GM21423 (cell line): ENCODE measurements around the gene YTHDF1.

ENCODE experiments used
- ATAC-seq: cut with Tn5 transposase; IDR thresholded peaks from one replicate; pipeline ENCODE4 v1.9.1; 2021; ENCODE audit warnings: mild to moderate bottlenecking, moderate library complexity; ENCODE audit not compliant: unreplicated experiment

YTHDF1 gene

DNA sequence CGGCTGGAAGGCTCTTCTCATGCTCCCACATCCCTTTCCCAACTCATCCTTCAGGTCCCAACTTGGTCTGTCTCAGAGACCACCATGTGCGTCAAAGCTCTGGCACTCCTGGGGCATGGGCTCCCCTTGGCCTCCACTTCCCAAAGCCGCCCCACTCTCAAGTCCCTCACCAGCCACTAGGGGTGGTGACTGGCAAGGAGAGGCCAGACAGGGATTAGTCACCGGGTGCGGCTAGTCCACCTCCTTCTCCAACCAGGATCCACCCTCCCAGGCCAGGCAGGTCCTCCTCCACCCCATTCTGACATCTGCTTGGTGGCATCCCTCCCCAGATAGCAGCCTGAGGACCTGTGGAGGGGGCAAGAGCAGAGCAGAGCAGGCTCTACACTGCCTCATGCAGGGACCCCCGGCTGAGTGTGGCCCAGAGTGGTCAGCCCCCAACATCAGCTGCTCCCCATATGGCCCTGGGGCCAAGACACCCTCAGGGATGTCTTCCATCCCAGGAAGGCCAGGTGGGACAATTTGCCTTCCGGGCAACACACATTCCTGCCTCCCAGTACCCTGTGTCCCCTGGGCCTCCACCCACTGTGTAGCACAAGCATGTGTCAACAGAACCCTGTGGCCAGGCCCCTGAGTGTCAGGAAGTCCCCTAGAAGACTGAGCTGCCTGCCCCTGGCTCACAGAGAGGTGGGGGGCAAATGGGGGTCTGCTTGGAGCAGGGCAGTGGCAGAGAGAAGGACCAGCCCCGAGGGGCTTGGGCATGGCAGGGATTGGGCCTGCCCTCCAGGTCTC is 29.2 kb downstream of the YTHDF1 start:
- no peak for ATAC-seq

- ATAC-seq, result no peak
Observed at GRCh38 chr20:63186084-63186483, 29.8 kb downstream of the YTHDF1 start.

DNA sequence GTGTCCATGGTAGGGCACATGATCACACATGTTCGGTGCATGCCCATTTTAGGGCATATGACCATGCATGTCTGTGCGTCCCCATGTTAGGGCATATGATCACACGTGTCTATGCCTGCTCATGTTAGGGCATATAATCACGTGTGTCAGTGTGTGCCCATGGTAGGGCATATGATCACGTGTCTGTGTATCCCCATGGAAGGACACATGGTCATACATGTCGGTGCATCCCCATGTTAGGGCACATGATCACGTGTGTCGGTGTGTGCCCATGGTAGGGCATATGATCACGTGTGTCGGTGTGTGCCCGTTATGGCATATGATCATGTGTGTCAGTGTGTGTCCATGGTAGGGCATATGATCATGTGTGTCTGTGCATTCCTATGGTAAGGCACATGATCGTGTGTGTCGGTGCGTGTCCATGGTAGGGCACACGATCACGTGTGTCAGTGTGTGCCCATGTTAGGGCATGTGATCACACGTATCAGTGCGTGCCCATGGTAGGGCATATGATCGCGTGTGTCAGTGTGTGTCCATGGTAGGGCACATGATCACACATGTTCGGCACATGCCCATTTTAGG is 30.6 kb downstream of the YTHDF1 start:
- ATAC-seq, result no peak

DNA sequence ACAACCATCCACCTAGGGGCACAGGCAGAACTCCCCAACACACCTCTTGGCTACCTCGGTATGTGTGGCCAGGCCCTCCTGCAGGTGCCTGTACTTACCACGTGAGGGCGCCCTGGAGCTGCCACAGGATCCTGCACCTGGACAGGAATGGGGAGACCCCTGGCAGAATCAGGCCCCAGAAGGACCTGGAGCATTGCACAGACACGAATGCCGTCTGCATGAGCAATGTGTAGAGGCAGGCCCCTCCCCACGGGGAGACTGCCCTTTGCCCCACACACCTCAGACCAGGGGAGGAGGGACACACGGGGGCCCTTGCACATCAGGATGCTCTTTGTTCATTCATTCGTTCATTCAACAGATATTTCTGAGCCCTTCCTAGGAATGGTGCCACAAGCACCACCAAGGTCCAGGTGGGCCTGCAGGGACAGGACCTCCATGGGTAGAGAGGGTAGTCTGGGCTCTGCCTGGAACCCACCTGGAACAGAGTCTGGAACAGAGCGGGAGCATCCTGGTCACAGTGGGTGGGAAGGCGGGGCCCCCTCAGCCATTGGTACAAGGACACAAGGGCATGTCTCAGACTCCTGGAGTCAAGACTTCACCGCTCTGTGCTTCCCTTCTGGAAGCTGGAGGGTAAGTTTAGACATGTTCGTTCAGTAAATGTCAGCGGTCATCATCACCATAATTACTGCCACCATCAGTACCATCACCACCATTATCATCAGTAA is 32.3 kb downstream of the YTHDF1 start:
- no peak for ATAC-seq

DNA sequence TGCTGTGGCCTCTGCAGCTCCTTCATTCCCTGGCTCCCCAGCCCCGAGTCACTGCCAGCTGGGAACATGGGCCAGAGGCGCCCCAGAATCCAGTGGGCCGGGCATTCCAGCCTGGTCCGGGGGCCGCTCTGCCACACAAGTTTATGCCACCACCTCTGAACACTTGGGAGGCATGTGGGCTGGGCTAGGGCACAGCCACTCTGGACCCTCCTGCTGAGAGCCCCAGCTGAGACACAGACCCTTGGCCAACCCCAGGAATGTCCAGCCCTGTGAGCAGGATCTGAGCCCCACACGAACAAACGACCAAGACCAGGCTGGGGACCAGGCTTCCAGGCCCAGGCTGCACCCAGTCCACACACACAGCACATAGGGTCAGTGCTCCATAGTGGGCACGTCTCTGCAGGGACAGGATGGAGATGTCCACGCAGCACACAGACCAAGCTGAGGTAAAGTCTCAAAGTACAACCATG is 33.0 kb downstream of the YTHDF1 start:
- no peak for ATAC-seq

GRCh38 chr20:63182425-63182824 is 33.5 kb downstream of the YTHDF1 start:
- no peak for ATAC-seq

DNA sequence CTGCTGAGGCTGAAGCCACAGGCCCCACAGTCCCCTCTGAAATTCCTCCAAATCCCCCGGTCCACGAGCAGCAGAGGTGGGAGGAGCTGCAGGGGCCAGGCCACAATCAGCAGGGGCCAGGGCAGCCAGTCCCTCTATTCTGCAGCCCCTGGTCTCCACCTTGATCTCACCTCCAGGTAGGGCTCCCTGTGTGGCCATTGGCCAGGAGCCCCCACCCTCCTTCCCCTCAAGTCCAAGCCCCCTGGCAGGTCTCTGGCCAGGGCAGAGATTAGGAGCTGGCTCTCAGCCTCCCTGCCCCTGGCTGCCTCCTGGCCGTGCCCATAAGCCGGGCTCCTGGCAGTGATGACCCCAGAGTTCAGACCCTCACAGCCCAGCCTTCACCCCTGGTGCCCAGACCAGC is 34.7 kb downstream of the YTHDF1 start:
- ATAC-seq, result no peak

DNA sequence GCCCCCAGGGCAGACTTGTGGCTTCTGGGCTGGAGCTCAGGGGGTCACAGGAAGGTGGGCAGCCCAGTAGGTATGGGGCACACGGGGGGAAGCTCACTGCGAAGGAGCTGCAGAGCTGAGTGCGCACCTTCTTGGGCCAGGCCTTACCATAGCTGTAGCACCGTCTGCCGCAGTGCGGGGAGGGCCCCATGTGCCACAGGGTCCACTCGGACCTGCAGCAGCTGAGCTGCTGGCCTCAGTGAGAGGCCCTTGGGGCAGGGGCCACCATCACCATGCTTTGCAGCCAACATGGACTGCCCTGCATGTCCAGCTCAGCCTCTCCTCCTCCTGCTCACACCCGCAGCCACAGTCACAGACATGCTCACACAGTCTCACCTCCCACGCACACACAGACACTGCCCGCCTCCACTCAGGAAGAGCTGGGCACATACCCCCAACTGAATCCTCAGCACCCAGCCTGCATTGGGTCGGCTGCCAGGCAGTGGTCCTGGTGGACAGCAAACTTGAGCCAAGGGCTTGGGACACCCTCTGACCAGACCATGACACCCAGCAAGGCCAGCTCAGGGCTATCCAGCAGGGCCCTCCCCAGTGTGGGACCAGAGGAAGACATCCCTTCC is 35.3 kb downstream of the YTHDF1 start:
- no peak for ATAC-seq

DNA sequence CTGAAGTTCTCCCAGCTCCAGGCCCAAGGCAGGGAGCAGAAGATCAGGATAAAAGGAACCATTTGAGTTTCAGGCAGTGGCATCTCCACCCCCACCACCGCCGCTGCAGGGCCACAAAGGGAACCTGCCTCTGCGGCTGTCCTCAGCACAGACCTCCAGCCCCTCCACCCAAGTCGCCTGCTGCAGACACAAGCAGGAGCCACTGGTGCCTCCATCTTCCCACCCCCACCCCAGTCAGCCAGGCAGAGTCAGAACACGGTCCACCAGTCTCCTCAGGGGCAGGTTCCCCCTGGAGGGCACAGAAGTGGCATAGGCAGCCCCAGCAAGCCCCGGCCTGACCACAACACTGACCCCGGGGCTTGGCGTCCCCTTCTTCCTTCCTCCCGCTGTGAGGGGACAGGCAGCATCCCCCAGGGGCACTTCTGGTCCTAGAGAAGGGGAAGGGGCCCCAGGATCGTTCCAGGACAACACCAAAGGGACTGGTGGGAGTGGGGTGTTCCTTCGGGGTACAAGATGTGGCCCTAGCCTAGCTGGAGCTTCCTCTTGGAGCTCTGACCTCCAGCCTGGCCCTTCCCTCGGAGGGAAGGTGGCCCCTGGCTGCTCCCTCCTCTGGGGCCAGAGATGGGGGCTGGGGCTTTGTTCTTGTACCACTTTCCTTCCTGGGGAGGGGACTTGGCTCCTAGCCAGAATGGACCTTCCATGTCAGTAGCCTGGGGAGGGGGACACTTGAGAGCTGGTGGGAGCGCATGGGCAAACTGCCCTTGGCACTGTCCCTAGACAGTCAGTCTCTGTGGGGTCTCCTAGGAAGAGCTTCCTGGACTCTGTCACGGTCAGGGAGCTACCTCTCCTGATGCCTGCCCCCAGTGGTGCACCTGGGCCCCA is 36.0 kb downstream of the YTHDF1 start:
- no peak for ATAC-seq

DNA sequence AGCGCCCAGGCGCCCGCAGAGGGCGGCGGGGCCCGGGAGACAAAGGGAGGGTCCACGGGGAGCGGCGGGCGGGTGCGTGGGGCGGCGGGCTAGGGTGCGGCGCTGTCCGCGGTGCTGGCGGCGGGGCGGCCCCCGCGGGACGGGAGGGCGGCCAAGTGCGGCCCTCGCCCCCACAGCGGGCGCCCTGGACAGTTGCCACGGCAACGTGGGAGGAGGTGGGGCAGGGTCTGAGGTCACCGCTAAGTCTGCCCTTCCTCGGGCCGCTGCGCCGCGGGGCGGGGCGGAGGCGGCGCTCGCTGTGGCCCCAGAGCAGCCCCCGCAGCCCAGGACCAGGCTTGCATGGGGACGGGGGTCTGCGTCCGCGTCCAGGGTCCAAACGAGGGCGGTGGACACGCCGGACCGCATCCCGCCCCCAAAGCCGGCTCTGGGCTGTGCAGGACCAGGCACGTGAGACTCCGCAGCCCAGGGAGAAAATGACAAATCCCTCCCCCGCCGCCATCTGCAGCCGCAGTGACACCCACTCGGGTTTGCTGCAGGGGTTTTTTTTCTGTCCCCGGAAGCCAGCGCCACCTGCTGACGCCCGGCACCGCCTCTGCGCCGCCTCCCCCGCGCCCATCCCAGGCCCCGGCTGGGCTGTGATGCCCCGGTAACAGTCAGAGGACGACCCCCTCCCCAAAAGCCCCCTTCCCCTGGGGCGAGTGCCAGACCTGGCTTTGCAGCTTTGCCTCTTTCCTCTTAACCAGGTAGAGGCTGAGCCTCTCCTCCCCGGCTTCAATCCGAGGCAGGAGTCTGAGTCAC is 36.8 kb downstream of the YTHDF1 start:
- ATAC-seq, result no peak

DNA sequence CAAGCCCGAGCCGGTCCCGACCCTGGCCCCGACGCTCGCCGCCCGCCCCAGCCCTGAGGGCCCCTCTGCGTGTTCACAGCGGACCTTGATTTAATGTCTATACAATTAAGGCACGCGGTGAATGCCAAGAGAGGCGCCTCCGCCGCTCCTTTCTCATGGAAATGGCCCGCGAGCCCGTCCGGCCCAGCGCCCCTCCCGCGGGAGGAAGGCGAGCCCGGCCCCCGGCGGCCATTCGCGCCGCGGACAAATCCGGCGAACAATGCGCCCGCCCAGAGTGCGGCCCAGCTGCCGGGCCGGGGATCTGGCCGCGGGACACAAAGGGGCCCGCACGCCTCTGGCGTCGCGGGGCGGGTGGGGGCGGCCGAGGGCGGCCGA is 37.5 kb downstream of the YTHDF1 start:
- no peak for ATAC-seq

DNA sequence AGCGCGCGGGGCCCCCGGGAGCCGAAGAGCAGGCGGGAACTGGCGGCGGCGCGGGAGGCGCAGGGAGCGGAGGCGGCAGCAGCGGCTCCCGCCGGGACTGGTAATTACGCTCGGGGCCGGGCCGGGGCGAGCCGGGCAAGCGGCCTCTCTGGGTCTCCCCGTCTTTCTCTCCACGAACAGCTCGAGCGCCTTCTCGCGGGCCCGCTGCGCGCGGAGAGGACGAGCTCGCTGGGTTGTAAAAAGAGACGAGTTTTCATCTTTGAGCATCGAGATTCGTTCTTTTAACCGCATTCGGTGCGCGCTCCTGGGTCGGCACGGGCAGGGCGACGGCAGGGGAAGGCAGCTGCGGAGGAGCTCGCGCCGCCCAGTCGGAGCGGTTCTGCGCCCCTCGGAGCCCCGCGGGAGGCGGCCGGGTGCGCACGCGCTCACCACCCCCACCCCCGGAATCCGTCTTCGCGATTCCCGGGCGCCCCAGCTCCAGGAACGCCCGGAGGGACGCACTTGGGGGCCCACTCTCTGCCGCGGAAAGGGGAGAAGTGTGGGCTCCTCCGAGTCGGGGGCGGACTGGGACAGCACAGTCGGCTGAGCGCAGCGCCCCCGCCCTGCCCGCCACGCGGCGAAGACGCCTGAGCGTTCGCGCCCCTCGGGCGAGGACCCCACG is 38.0 kb downstream of the YTHDF1 start:
- ATAC-seq, result no peak

DNA sequence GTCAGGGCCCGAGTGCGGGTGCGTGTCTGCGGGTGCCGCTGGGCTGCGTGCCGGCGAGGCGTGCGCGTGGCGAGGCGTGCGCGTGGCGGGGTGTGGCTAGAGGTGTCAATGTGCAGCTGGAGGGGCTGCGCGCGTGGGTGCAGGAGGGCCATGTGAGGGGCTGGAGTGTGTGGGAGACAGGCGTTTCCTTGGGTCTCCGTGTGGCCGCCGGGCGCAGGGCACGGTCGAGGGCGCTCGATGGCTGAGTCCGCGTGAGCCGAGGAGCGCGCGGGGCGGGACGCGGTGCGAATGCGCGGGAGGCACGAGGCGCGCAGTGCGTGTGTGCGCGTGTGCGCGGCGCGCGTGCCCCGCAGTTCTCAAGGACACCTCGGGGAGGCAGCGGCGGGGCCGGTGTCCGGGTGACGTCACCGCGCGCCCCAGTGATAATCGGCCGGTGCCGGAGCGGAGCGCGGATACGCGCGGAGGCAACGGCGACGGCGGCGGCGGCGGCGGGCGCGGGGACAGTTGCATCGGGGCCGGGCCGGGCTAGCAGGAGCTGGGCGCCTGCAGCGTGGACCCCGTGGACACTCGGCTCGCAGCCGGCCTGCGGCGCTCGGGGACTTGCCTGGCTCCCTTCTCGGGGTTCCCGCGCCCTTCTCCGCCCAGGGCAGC is 38.7 kb downstream of the YTHDF1 start:
- no peak for ATAC-seq

DNA sequence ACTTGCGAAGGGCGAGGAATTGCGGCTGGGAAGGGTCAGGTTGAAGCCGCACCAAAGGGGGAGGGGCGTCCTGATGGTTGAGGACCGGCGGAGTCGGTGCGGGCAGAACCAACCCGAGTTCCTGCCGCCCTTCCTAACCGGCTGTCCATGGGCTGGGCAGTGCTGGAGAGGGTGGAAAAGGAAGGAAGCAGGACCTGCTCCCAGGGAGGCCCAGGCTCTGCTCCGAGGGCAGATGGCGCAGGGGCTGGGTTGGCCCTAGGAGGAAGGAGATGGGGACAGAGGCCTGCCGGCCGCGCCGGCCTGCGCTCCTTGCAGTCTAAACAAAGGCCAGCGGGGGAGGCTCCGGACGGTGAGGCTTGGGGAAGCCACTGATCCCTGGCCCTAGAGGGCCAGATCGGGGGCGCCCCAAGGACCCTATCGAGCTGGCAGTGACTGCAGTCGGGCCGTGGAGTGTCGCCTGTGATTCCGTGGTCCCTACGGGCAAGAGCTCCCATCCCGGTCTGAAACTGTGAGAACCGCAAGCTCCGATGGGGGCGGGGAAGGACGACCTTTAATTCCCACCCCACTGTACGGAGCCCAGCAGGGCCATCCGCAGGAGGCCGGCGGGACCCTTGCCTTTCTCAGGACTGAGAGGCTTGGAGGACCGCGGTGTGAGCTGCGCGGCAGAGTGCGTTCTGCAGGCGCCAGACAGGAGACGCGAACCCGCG is 39.4 kb downstream of the YTHDF1 start:
- ATAC-seq, result no peak

- ATAC-seq, result no peak
Observed at GRCh38 chr20:63176034-63176426, 39.9 kb downstream of the YTHDF1 start.

GRCh38 chr20:63175038-63175895 is 40.7 kb downstream of the YTHDF1 start:
- no peak for ATAC-seq

- no peak for ATAC-seq
Observed at GRCh38 chr20:63174309-63175037, 41.5 kb downstream of the YTHDF1 start.
